Measurements from ENCODE around the gene NR6A1. TPM values are rescaled to one million over a fixed set of nuclear protein-coding genes. Genes with fewer than 3 reads are reported as not detected.
A peak's percentile ranks its signal among the peaks of the same experiment; 100 is the strongest.

NR6A1 gene
- total and polyA plus RNA-seq, 2 experiments from 2014 or later = 44.2 to 139 TPM

DNA sequence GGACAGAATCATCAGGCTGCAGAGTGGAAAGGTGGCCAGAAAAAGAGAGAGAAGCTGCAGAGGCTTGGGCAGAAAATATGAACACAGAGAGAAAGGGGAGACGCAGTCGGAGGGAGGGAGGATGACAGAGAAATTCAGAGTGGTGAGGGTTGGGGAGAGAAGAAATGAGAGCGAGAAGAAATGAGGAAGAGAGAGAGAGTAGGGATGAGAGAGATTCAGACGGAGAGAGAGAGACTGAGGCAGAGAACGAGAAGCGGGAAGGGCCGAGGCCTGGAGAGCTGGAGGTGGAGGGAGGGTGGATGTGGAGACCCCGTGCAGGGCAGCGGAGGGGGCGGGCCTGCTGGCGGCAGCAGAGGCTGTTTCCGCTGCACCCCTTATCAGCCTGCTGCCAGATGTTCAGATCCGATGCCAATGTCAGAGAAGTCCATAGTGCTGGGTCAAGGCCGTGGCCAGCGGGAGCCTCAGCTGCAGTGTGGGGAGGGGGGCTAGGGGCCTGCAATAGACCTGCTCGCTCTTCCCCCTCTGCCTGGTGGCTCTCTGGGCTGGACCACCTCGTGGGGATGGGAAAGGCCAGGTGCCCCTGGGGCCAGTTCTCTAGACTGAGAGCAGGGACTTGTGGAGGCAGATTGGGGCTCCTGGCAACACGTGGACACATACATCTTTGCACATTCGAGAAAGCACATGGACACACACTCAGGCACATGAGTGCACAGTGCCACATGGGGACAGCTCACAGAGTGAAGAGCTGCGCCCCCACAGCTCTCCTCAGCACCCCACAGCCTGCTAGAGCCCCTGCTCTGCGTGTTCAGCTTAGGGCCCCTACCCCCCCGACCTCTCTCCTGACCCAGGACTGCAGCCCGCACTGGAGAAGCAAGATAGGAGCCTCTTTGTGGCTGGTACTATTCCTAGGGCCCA, 259.0 kb downstream of the NR6A1 start:
- Histone ChIP-seq H4K20me1 (replicated peaks; ENCODE audit: insufficient read depth) (no peaks in the 10 kb centered on the region; the same call in 1 of the 2 replicates), H3K4me2 (0 out of 2 replicates have a peak overlapping the region, but pooled peaks have one; percentile 14), H3K79me2 (replicated peaks; ENCODE audit: insufficient read depth) (no peaks in the 10 kb centered on the region), H3K27ac (ENCODE audit: low read depth) (peak overlapping the region; percentile 59; the same call in 1 of the 2 replicates), H3K9me2 (ENCODE audit: insufficient read depth) (no peaks in the 10 kb centered on the region), H3F3A (replicated peaks; ENCODE audit: low read depth) (no peaks in the 10 kb centered on the region), H3K4me3 (no peak overlapping the region), H3K4me1 (ENCODE audit: insufficient read depth) (peaks cover 8% of the 10 kb centered on the region; the same call in 1 of the 2 replicates), H3K27me3 (ENCODE audit: insufficient read depth) (no peaks in the 10 kb centered on the region), H3K36me3 (ENCODE audit: insufficient read depth) (no peaks in the 10 kb centered on the region), H2AFZ (peak overlapping the region; percentile 95)
- Mint-ChIP-seq H3K27ac (no peak overlapping the region), H3K27me3 (ENCODE audit: insufficient read depth, low read depth, poor library complexity) (peaks cover 38% of the 10 kb centered on the region), H3K4me3 (peak overlapping the region; percentile 1; the same call in 1 of the 3 replicates), H3K36me3 (ENCODE audit: low read depth) (no peaks in the 10 kb centered on the region; the same call in 2 of the 3 replicates), H3K9me3 (no peaks in the 10 kb centered on the region; the same call in 2 of the 3 replicates), H3K4me1 (peaks cover 20% of the 10 kb centered on the region)
- TF ChIP-seq, protein P1, sequence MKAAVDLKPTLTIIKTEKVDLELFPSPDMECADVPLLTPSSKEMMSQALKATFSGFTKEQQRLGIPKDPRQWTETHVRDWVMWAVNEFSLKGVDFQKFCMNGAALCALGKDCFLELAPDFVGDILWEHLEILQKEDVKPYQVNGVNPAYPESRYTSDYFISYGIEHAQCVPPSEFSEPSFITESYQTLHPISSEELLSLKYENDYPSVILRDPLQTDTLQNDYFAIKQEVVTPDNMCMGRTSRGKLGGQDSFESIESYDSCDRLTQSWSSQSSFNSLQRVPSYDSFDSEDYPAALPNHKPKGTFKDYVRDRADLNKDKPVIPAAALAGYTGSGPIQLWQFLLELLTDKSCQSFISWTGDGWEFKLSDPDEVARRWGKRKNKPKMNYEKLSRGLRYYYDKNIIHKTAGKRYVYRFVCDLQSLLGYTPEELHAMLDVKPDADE (IDR thresholded peaks at IDR 0.05) = no peak
- no peak for TF ChIP-seq CTCF (conservative IDR thresholded peaks at IDR 0.05; ENCODE audit: low read depth in 2 of 2)
- no peak for TF ChIP-seq NANOG (IDR thresholded peaks at IDR 0.05; ENCODE audit: borderline replicate concordance)
- no peak for TF ChIP-seq ZNF331 (CRISPR knock-in tag; IDR thresholded peaks at IDR 0.05; ENCODE audit: low read depth)
- TF ChIP-seq STAT1 (IDR thresholded peaks at IDR 0.05; ENCODE audit: unreplicated experiment) = no peak
- TF ChIP-seq EZH2 (IDR thresholded peaks at IDR 0.05; ENCODE audit: low read depth, unreplicated experiment) = no peak
- TF ChIP-seq POLR2AphosphoS5 (IDR thresholded peaks at IDR 0.05; ENCODE audit: low read depth) = no peak
- TF ChIP-seq EZH2phosphoT487 (IDR thresholded peaks at IDR 0.05; ENCODE audit: unreplicated experiment) = no peak
- TF ChIP-seq, protein P2, sequence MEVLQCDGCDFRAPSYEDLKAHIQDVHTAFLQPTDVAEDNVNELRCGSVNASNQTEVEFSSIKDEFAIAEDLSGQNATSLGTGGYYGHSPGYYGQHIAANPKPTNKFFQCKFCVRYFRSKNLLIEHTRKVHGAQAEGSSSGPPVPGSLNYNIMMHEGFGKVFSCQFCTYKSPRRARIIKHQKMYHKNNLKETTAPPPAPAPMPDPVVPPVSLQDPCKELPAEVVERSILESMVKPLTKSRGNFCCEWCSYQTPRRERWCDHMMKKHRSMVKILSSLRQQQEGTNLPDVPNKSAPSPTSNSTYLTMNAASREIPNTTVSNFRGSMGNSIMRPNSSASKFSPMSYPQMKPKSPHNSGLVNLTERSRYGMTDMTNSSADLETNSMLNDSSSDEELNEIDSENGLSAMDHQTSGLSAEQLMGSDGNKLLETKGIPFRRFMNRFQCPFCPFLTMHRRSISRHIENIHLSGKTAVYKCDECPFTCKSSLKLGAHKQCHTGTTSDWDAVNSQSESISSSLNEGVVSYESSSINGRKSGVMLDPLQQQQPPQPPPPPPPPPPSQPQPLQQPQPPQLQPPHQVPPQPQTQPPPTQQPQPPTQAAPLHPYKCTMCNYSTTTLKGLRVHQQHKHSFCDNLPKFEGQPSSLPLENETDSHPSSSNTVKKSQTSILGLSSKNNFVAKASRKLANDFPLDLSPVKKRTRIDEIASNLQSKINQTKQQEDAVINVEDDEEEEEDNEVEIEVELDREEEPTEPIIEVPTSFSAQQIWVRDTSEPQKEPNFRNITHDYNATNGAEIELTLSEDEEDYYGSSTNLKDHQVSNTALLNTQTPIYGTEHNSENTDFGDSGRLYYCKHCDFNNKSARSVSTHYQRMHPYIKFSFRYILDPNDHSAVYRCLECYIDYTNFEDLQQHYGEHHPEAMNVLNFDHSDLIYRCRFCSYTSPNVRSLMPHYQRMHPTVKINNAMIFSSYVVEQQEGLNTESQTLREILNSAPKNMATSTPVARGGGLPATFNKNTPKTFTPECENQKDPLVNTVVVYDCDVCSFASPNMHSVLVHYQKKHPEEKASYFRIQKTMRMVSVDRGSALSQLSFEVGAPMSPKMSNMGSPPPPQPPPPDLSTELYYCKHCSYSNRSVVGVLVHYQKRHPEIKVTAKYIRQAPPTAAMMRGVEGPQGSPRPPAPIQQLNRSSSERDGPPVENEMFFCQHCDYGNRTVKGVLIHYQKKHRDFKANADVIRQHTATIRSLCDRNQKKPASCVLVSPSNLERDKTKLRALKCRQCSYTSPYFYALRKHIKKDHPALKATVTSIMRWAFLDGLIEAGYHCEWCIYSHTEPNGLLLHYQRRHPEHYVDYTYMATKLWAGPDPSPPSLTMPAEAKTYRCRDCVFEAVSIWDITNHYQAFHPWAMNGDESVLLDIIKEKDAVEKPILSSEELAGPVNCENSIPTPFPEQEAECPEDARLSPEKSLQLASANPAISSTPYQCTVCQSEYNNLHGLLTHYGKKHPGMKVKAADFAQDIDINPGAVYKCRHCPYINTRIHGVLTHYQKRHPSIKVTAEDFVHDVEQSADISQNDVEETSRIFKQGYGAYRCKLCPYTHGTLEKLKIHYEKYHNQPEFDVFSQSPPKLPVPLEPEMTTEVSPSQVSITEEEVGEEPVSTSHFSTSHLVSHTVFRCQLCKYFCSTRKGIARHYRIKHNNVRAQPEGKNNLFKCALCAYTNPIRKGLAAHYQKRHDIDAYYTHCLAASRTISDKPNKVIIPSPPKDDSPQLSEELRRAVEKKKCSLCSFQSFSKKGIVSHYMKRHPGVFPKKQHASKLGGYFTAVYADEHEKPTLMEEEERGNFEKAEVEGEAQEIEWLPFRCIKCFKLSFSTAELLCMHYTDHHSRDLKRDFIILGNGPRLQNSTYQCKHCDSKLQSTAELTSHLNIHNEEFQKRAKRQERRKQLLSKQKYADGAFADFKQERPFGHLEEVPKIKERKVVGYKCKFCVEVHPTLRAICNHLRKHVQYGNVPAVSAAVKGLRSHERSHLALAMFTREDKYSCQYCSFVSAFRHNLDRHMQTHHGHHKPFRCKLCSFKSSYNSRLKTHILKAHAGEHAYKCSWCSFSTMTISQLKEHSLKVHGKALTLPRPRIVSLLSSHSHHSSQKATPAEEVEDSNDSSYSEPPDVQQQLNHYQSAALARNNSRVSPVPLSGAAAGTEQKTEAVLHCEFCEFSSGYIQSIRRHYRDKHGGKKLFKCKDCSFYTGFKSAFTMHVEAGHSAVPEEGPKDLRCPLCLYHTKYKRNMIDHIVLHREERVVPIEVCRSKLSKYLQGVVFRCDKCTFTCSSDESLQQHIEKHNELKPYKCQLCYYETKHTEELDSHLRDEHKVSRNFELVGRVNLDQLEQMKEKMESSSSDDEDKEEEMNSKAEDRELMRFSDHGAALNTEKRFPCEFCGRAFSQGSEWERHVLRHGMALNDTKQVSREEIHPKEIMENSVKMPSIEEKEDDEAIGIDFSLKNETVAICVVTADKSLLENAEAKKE (CRISPR knock-in tag; IDR thresholded peaks at IDR 0.05) = no peak
- no peak for TF ChIP-seq REST (IDR thresholded peaks at IDR 0.05; ENCODE audit: unreplicated experiment)
- TF ChIP-seq ZNF114 (CRISPR knock-in tag; IDR thresholded peaks at IDR 0.05) = no peak
- TF ChIP-seq CREB1 (CRISPR knock-in tag; IDR thresholded peaks at IDR 0.05; ENCODE audit: low read depth) = no peak
- no peak for TF ChIP-seq JUNB (IDR thresholded peaks at IDR 0.05; ENCODE audit: unreplicated experiment)
- no peak for DNase-seq (ENCODE audit: low spot score)
- ATAC-seq = peak; percentile 29
